WERI-Rb-1 (cell line): Measurements from ENCODE around the gene CD48.

ENCODE experiments used
- DNase-seq: peaks from one replicate; pipeline ENCODE4 v3.0.0-alpha.2; 2020
- H3K27ac ChIP-seq: fragments of 250-450 bp; sonication (Bioruptor Pico); 2 replicates; pipeline ENCODE4 v1.5.1; 2020; ENCODE audit warnings: mild to moderate bottlenecking, moderate library complexity
- H3K27me3 ChIP-seq: fragments of 250-450 bp; sonication (Bioruptor Pico); 2 replicates; pipeline ENCODE4 v1.5.1; 2021; ENCODE audit warnings: mild to moderate bottlenecking, low read depth, moderate library complexity; ENCODE audit not compliant: insufficient read depth, severe bottlenecking
- H3K36me3 ChIP-seq: fragments of 250-450 bp; sonication (Bioruptor Pico); 2 replicates; pipeline ENCODE4 v1.5.1; 2020; ENCODE audit warnings: mild to moderate bottlenecking, moderate library complexity
- H3K4me3 ChIP-seq: 2 replicates; pipeline ENCODE4 v1.5.1; 2011; ENCODE audit warnings: low read depth, mild to moderate bottlenecking, control low read depth, low read length
- H3K9me3 ChIP-seq: fragments of 250-450 bp; sonication (Bioruptor Pico); 2 replicates; pipeline ENCODE4 v1.5.1; 2021; ENCODE audit warnings: mild to moderate bottlenecking, moderate library complexity; ENCODE audit not compliant: severe bottlenecking
- CTCF ChIP-seq: IDR thresholded peaks from 2 replicates; pipeline ENCODE4 v1.5.1; 2011; ENCODE audit warnings: low read depth, mild to moderate bottlenecking, control low read depth, inconsistent platforms, low read length

CD48 gene

DNA sequence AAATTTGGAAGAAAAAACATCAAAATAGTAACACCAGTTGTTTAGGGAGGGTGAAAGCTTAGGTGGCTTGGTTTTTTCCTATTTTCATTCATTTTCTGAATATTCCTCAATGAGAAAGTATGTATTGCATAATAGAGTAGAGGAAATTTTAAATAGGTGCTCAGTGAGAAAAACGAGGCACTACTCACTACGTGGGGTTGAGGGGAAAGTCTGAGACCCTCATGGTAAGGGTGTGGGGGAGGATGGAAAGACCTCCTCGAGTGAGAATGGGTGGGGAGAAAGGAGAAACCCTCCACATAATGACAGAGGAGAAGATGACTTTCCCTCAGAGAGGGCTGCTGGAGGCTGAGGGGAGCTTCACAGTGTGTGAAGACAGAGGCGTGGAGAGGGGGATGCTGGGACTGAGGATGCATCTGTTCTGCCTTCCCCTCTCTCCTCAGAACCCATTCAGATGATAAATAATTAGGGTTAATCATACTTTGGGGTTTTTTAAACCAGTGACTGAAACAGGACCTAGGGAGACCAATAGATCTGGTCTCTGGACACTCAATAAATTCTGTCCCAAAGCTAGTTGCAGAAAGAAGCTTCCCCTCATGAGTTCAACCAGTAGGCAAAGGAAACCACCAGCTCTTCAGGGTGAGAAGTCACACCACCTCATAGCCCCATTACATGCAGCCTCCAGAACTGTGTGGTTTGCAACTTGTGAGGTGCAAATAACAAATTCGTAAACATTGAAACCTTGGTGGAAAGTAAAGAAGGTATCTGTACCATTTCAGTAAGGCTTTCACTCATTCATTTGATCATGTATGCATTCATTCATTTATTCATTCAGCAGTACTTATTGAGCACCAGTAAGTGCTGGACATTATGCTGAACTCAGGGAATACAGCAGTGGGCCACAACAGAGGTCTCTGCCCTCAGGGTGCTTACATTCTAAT is 44.6 kb upstream of the CD48 start:
- no peak for DNase-seq
- peaks cover 86% of the 10 kb centered on the region for H3K27me3 ChIP-seq
- no peak overlapping the region for H3K4me3 ChIP-seq
- TF ChIP-seq CTCF: no peak
- H3K9me3 ChIP-seq: no peaks in the 10 kb centered on the region
- no peak overlapping the region for H3K27ac ChIP-seq
- H3K36me3 ChIP-seq: no peaks in the 10 kb centered on the region

GRCh38 chr1:160755461-160755860 is 43.8 kb upstream of the CD48 start:
- Histone ChIP-seq H3K4me3 (no peak overlapping the region), H3K9me3 (no peaks in the 10 kb centered on the region), H3K27ac (no peak overlapping the region), H3K27me3 (peaks cover 86% of the 10 kb centered on the region), H3K36me3 (no peaks in the 10 kb centered on the region)
- no peak for DNase-seq
- no peak for TF ChIP-seq CTCF

- no peak for DNase-seq
- H3K27ac ChIP-seq: no peak overlapping the region
- peaks cover 88% of the 10 kb centered on the region for H3K27me3 ChIP-seq
- H3K9me3 ChIP-seq: no peaks in the 10 kb centered on the region
- H3K36me3 ChIP-seq: no peaks in the 10 kb centered on the region
- TF ChIP-seq CTCF: no peak
- H3K4me3 ChIP-seq: no peak overlapping the region
Observed at GRCh38 chr1:160753594-160753993, 42.0 kb upstream of the CD48 start.

- Histone ChIP-seq H3K36me3 (no peaks in the 10 kb centered on the region), H3K27me3 (peaks cover 91% of the 10 kb centered on the region), H3K27ac (no peak overlapping the region), H3K4me3 (no peak overlapping the region), H3K9me3 (no peaks in the 10 kb centered on the region)
- TF ChIP-seq CTCF: no peak
- DNase-seq: no peak
Observed at GRCh38 chr1:160752924-160753323, 41.3 kb upstream of the CD48 start.

DNA sequence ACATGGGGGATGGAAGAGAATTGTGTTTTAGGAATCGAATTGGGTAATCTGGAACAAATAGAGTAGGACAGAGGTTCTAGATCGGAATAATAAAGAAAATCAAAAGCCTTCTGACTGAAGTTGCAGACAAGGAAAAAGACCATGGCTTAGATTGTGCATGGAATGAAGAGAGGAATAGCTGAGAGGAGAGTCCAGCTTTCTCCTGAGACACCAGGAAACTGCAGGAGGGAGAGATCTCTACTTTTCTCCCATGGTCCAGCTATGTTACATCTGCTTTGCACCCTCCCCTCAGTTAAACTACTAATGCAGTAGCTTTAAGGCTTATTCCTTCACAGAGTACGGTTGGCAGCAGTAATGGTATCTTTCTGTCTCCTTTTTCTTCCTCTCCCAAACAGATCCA is 40.8 kb upstream of the CD48 start:
- H3K9me3 ChIP-seq: no peaks in the 10 kb centered on the region
- TF ChIP-seq CTCF: no peak
- DNase-seq: no peak
- H3K4me3 ChIP-seq: no peak overlapping the region
- peaks cover 91% of the 10 kb centered on the region for H3K27me3 ChIP-seq
- no peak overlapping the region for H3K27ac ChIP-seq
- H3K36me3 ChIP-seq: no peaks in the 10 kb centered on the region
